GM18508 (cell line): Measurements from ENCODE around the gene RABAC1.

Experiments
- ATAC-seq: cut with Tn5 transposase; IDR thresholded peaks from one replicate; pipeline ENCODE4 v1.9.1; 2021; ENCODE audit warnings: moderate number of reproducible peaks; ENCODE audit not compliant: insufficient read depth, unreplicated experiment

Gene RABAC1

DNA sequence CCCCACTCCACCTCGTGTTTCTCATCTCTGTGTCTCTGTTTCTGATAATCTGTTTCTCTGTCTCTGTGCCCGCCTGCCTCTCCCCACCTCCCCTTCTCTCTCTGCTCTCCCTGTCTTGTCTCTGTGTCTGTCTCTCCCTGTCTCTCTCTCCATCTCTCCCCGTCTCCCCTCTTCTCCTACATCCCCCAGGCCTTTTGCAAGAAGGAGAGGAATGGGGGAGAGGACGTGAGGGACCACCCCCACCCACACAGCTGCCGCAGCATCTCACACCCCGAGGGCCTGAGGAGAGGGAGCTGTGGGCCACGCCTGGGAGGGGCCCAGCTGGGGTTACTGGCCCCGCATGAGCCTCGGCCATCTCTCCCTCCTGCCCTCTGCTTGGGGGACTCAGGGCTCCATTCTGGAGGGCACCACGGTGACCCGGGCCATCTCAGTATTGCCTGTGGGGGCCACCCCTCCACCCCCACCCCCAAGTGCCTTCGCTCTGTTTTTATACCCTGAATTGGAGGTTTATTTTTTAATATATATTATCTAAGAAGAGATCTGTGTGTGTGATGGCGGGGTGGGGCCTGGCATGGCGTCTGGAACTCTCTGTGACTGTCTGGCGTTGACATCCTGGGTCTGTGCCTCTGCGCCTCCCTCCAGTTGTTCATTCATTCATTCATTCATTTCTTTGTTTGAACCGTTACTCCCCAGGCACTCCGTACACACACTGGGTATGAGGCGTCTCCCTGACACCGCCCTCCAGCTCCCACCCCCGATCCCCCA is 52.0 kb downstream of the RABAC1 start:
- no peak for ATAC-seq
